Measurements from ENCODE around the gene SEMA4A. TPM values are rescaled to one million over a fixed set of nuclear protein-coding genes. Genes with fewer than 3 reads are reported as not detected.

Gene SEMA4A
- total RNA-seq, 1 experiment from 2014 or later = 0.15 TPM

DNA sequence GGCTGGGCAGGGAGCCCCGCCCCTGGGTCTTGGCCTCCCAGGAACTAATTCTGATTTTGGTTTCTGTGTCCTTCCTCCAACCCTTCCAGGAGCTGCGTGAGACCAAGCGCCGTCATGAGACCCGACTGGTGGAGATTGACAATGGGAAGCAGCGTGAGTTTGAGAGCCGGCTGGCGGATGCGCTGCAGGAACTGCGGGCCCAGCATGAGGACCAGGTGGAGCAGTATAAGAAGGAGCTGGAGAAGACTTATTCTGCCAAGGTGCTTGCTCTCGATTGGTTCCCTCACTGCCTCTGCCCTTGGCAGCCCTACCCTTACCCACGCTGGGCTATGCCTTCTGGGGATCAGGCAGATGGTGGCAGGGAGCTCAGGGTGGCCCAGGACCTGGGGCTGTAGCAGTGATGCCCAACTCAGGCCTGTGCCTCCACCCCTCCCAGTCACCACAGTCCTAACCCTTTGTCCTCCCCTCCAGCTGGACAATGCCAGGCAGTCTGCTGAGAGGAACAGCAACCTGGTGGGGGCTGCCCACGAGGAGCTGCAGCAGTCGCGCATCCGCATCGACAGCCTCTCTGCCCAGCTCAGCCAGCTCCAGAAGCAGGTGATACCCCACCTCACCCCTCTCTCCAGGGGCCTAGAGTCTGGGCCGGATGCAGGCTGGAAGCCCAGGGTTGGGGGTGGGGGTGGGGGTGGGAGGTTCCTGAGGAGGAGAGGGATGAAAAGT is 18.5 kb upstream of the SEMA4A start:
- no peak for DNase-seq (ENCODE audit: low spot score)

DNA sequence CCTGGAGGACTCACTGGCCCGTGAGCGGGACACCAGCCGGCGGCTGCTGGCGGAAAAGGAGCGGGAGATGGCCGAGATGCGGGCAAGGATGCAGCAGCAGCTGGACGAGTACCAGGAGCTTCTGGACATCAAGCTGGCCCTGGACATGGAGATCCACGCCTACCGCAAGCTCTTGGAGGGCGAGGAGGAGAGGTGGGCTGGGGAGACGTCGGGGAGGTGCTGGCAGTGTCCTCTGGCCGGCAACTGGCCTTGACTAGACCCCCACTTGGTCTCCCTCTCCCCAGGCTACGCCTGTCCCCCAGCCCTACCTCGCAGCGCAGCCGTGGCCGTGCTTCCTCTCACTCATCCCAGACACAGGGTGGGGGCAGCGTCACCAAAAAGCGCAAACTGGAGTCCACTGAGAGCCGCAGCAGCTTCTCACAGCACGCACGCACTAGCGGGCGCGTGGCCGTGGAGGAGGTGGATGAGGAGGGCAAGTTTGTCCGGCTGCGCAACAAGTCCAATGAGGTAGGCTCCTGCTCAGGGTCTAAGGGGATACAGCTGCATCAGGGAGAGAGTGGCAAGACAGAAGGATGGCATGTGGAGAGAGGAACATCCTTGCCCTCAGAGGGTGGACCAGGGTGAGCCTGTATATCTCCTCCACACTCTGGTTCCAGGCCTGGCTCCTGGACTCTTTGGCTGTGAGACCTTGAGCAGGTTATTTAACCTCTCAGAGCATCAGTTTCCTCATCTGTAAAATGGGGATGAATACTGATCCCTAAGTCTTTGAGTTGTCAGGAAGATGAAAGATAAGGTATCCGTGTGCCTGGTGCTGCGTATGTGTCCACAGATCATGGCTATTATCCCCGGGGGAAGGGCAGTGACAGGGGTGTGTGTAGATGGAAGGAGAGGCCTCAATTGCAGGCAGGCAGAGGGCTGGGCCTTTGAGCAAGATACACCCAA is 17.2 kb upstream of the SEMA4A start:
- no peak for DNase-seq (ENCODE audit: low spot score)

DNA sequence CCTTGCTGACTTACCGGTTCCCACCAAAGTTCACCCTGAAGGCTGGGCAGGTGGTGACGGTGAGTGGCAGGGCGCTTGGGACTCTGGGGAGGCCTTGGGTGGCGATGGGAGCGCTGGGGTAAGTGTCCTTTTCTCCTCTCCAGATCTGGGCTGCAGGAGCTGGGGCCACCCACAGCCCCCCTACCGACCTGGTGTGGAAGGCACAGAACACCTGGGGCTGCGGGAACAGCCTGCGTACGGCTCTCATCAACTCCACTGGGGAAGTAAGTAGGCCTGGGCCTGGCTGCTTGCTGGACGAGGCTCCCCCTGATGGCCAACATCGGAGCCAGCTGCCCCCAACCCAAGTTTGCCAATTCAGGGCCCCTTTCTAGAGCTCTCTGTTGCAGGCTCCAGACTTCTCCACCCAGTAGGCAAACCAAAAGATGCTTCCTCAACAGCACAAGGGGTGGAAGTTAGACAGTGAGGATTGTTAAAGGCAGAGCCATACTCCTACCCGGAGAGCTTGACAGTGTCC is 16.4 kb upstream of the SEMA4A start:
- no peak for DNase-seq (ENCODE audit: low spot score)

DNA sequence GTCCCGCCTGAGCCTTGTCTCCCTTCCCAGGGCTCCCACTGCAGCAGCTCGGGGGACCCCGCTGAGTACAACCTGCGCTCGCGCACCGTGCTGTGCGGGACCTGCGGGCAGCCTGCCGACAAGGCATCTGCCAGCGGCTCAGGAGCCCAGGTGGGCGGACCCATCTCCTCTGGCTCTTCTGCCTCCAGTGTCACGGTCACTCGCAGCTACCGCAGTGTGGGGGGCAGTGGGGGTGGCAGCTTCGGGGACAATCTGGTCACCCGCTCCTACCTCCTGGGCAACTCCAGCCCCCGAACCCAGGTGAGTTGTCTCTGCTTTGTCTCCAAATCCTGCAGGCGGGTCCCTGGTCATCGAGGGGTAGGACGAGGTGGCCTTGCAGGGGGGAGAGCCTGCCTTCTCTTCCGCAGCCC is 14.9 kb upstream of the SEMA4A start:
- DNase-seq (ENCODE audit: low spot score) = no peak

DNA sequence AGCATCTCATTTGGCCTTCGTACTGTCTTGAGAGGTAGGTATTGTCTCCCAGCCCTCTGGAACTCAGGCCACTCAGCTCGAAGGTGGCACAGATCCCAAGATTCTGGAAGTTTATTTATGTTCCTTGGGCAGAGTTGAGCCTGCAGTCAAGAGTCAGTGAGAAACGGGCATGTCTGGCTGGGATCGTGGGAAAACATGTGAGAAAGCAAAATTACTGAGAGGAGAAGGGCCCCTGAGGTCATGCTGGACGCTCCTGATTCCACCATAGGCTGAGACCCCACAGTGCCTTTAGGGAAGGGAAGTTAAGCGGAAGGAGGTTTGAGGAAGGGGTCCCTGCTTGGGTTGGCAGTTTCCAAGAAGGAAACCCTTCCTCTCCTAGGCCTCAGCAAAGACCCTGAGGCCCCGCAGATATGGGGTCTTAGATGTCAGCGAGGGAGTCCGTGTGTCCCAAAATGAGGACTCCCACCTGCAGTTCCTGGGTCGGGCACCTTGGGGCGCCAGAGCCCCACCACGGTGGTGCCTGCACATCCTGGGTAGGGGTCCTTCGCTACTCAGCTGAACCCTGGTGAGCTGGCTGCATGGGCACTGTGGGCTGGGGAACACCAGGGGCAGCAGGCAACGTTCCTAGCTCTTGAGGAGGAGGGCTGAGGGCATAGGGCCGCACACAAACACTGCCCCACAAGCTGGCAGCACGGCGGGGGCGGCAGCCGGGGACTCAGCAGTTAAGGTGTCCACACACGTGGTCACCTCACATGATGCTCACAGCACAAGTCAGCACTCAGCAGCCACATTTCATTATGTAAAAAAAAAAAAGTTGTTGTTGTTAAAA is 12.3 kb upstream of the SEMA4A start:
- DNase-seq (ENCODE audit: low spot score) = no peak

DNA sequence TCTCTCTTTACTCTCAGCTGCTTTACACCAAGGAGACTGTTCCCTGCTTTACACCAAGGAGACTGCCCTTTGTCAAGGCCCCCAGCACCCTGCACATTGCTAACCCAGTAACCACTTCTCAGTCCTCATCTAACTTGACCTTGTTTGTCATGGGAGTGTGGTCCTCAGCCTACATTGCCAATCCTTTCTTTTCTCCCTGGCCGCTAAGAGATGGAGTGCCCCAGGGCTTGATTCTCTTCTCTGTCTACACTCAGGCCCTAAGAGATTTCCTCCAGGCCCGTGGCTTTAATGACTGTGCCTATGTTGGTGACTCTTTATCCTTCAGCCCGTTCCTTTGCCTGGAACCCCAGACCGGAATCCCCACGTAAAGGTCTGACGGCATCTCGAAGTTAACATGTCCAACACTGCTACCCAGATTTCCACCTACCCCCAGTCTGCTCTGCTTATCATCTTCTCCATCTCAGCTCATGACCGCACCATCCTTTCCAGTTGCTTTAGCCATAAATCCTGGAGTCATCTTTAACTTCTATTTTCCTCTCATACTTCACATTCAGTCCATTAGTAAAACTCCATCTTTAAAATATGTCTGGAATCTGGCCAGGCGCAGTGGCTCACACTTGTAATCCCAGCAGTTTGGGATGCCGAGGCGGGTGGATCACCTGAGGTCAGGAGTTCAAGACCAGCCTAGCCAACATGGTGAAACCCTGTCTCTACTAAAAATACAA is 9.5 kb upstream of the SEMA4A start:
- DNase-seq (ENCODE audit: low spot score) = no peak

DNA sequence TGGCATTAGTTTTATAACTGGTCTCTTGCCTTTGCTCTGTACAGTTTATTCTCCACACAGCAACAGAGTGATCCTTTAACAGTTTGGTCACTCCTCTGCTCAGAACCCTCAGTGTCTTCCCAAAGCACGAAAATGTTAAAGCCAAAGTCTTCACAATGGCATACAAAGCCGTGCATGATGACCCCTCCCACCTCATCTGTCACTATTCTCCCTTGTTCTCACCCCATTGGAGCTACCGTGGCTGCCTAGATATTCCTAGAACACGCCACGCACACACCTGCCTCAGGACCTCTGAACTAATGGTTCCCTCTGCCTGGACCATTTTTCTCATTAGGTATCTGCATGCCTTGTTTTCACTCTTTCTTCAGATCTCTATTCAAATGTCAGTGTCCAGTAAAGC is 8.6 kb upstream of the SEMA4A start:
- DNase-seq (ENCODE audit: low spot score) = no peak

DNA sequence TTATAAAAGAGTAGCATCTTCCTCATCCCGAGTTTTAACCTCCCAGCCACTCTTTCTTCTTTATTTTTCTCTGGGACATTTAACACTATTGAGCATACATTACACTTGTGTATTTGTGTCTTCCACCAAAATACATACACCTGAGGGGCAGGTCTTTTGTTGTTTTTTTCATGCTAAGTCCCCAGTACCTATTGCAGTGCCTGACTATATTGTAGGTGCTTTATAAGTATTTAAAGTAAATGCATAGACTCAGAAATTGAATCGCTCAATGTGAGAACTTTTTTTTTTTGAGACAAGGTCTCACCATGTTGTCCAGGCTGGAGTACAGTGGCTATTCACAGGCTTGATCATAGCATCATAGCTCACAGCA is 7.8 kb upstream of the SEMA4A start:
- no peak for DNase-seq (ENCODE audit: low spot score)

DNA sequence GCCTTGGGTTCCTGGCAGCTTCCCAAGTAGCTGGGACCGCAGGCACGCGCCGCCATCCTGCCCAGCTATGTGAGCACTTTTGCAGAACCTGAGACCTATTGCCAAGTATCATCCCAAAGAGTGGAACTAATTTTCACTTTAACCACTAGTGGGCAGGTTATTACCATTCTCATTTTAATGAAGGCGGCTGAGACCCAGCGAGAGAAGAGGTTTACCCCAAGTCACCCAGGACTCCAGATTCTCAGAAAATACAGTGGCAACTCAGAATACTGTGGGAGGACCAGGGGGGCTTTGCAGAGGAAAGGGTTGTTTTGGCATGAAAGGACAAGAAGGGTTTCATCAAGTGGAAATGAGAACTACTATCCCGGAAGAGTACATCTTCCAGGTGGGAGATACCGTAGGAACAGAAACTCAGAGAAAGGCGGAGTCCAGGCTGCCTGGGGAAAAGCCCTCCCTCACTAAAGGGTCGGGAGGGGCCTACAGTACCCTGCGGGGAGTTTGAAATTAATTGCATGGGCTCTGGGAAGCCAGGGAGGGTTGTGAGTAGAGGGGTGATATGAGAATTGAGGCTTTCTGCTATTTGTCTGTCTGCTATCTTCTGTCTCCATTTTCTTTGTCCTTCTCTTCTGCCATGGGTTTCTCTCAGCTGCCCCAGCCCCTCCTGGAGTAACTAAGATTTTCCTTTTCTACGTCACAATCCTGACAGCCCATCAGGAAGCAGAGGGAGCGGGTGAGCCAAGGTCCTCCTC is 7.2 kb upstream of the SEMA4A start:
- DNase-seq (ENCODE audit: low spot score) = peak; percentile 96

DNA sequence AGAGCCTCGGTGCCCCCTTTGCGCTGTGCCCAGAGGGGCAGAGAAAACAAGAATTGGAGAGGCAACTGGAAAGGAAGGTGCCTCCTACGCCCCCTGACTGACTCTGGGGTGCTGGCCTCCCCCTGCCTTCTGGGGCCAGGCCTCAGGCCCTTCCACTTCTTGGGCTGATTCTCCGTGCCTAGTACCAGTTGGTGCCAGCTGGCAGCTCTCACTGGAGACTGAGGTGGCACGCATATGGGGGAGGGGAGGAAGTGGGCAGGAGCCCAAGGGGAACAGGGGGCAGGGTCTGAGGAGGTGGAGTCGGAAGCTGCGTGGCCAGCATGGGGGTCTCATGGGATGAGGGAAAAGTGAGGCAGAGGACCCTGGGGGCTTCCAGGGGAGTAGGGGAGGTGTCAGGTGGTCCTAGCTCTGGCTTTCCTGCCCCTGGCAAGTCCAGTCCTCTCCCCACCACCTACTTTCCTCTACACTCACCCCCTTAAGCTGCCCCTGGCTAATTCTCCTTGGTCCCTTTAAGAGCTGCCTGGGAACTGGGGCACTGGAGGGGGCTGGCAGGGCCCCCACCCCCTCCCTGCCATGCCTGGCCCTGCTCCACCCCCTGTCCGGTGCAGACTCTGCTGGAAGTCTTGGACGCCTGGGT is 6.5 kb upstream of the SEMA4A start:
- DNase-seq (ENCODE audit: low spot score) = no peak

DNA sequence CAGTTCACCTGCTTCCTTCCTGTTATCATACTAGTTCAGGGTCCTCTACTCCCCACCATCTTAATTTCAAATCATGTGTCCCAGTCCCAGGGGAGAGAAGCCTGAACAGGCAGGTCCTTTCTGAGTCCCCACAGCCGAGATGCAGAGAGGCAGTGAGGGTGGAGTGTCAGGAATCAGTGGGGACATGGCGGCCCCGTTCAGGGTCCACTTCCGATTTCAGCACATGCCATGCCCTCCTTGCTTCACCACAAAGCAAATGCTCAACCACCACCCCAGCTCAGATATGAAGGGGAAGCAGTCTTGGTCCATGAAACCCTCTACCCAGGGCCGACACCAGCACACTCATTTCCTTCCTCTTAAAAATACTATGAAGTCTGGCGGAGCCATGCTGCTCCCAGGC is 5.2 kb upstream of the SEMA4A start:
- DNase-seq (ENCODE audit: low spot score) = no peak

DNA sequence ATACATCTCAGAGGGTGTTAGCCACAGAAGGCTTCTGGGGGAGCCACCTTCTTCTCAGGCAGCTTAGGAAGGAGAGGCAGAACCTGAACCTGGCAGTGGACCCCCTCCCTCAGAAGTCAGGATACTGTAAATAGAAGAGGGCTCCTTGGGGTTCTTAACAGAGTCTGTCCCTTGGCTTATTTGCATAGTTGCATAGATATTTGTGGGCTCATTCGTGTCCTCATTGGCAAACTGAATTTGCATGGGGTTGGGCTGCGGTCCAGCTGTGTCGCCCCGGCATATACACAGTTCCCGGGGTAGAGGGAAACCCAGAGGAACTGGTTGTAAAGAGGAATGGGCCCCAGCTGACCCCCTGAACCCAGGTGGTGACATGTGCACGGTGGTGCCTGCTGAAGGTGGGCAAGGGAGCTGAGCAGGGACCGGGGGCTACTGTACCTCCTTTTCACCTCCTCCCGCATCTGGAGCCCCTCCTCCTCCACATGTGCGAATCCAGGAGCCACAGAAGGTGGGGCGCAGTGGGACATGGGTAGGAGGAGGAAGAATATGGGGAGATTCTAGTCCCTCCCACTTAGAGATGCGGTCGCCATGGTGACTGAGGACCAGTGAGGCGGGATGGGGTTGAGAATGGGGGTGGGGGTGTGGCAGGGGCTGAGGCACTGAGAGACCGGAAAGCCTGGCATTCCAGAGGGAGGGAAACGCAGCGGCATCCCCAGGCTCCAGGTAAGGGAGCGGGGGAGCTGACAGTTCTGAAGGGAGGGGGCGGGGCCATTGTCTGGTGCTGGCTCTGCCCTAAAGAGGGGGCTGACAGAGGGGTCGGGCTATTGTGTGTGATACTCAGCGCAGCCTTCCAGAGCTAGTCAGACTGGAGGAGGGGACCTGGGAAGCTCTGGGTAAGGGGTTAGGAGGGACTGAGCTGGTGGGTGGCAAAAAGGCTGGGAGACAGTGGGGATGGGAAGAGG is 3.7 kb upstream of the SEMA4A start:
- no peak for DNase-seq (ENCODE audit: low spot score)

DNA sequence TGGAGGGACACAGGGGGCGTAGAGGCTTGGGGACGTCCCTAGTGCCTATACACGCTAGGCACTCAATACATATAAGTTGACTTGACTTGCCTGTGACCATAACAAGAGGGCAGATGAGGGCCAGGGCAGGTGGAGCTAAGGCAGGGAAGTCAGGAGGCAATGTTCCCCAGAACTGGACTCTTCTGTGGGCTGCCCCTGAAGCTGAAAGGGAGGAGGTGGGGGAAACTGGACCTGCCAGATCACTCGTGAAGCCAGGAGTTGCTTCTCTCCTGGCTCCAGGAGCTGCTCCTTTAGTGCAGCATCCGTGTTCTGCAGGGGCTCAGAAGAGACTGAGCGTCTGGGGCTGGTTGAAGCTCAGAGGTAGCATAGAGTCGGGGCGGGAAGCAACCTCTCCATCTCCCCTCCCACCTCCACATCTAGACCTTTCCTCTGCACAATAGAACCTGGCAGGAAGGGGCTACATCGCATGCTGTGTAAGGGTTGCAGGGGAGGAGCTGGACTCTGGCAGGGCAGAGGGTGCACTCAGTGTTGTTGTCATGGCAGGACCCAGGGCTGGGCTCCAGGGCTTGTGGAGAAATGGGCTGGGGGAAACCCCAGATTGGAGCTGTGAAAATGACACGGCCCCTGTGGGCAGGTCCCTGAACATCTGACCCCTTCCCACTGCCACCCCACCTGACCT is 2.9 kb upstream of the SEMA4A start:
- no peak for DNase-seq (ENCODE audit: low spot score)

DNA sequence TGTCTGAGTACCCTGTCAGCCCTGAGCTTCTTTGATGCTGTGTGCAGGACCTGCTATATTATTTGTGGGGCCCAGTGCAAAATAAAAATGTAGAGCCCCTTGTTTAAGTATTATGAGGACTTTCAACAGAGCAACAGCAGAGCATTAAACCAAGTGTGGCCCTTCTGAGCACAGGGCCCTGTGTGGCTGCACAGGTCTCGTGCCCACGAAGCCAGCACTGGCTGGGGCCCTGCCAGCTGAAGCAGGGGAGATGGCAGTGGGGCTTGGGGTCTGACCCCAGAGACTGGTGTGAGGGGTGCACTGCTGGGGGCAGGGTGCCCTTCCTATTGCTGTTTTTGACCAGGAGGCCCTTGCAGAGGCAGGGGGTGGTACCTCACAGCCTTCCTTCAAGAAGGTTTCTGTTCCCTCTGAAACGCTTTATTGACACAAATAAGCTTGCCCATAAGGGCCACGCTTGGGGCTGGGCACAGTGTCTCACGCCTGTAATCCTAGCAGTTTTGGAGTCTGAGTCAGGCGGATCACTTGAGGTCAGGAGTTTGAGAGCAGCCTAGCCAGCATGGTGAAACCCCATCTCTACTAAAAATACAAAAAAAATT is 2.2 kb upstream of the SEMA4A start:
- DNase-seq (ENCODE audit: low spot score) = peak; percentile 46

DNA sequence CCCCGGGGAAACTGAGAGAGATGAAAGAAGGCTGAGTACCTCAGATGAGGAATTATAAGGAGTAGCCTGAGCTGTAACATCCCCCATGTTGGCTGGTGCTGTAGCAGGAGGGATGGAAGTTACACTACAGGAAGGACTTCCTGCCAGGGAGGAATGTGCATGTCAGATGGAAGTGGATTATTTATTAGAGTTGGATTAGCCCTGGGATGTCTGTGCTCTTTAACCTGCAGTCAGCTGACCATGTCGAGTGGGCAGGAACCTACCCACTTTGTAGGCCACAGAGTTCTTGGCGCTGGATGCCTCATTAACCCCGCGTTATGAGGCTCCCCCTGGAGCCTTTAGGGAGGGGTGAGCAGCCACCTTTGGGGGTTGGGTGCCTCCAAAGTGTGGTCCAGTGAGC is 757 bp upstream of the SEMA4A start:
- DNase-seq (ENCODE audit: low spot score) = no peak

DNA sequence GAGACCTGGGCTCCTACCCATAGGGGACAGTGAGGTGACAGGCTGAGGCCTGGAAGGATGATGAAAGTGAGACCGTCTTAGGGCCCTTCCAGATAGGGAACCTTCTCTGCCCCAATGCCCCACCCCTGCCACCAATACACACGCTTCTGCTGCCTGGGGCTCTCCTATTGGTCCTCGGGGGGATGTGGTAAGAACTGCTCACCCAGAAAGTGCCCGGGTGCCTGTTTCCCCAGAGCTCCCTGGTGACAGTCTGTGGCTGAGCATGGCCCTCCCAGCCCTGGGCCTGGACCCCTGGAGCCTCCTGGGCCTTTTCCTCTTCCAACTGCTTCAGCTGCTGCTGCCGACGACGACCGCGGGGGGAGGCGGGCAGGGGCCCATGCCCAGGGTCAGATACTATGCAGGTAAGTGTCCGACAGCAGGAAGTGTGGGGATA is 948 bp downstream of the SEMA4A start:
- no peak for DNase-seq (ENCODE audit: low spot score)

DNA sequence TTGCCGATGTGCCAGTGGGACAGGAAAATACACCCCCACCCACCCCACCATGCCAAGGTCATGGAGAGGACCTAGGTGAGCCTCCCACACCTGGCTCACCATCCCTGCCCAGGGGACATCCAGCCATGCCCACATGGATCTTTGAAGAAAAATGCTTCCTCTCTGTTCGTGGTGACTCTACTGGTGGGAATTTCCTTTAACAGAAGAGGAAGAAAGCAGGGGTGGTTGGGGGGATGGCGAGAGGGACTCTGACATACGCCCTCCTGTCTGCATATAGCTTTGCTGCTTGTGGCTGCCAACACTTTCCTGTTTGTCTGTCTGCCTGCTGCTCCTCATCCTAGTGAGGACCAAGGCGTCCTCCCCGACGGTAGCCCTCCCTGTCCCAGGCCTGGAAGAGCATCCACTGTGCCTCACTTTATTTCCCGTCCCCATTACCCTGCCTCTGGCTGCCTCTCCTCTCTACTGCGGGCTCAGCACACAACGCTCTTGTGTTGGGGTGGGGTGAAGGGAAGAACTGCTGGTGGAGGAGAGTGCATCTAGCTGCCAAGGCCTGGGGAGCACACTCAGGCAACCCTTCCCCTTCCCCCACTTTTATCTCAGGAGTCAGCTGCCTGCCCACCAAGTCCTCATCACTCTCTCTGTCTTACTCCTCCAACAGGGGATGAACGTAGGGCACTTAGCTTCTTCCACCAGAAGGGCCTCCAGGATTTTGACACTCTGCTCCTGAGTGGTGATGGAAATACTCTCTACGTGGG is 2.5 kb downstream of the SEMA4A start:
- DNase-seq (ENCODE audit: low spot score) = no peak
